K562 (cell line): ENCODE measurements around the gene CPEB1.

ENCODE experiments used
- CREB1 ChIP-seq, 2 experiments: sonication (generic) in 1 of 2; formaldehyde crosslinking in 1 of 2; IDR thresholded peaks; 2 replicates each; pipeline versions ENCODE4 v1.6.1 to v1.8.0; 2012 to 2022; ENCODE audit warnings: inconsistent platforms in 1 of 2, mild to moderate bottlenecking in 1 of 2, missing genetic modification reagents in 1 of 2, moderate library complexity in 1 of 2
- KAT8 ChIP-seq: fragments of 450-650 bp; IDR thresholded peaks from 2 replicates; pipeline ENCODE4 v1.6.1; 2016; ENCODE audit warnings: low read depth, mild to moderate bottlenecking
- MEF2D ChIP-seq: conservative IDR thresholded peaks from 2 replicates; pipeline ENCODE4 v1.6.1; 2016; ENCODE audit warnings: low read depth, missing genetic modification characterization, missing compliant biosample characterization
- POLR2A ChIP-seq: fragments of 450-650 bp; conservative IDR thresholded peaks from 2 replicates; pipeline ENCODE4 v1.6.1; 2016
- TF ChIP-seq, protein P1 (sequence below), 3 experiments: IDR thresholded peaks in 2 of 3; conservative IDR thresholded peaks in 1 of 3; 2 replicates each; pipeline ENCODE4 v1.5.1; 2011 to 2012; ENCODE audit warnings: low read length in 3 of 3, mild to moderate bottlenecking in 3 of 3, control low read depth in 2 of 3, improper control_type of control experiment in 1 of 3, inconsistent platforms in 1 of 3, low read depth in 1 of 3, mixed read lengths in 1 of 3, moderate library complexity in 1 of 3; ENCODE audit not compliant: insufficient read depth in 2 of 3

DNA sequence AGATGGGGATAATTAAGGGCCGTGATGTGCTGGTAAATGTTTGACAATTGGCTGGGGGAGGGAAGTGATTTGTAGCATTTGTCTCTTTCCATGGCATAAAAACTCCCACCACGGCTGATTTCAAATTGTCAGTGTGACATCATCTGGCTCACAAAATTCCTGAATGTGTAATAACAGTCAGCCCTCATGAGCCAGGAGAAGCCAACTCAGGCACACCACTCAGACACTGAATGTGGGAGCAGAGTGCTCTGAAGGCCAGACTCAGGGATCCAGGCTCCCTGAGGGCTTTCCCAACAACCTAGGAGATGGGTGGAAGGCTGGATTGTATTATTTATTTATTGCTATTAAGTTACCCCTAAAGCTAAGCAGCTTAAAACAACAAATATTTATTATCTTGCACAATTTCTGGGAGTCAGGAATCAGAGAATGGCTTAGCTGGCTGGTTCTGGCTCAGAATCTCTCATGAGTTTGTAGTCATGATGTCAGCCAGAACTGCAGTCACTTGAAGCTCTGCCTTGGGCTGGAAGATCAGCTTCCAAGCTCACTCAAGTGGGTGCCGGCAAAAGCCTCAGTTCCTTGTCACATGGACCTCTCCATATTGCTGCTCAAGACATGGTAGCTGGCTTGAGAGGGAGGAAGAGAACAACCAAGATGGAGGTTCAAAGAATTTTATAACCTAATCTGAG, 6.5 kb upstream of the CPEB1 start:
- TF ChIP-seq POLR2A (no peak), KAT8 (no peak), CREB1 (IDR thresholded peaks at IDR 0.05) (no peak), CREB1 (CRISPR knock-in tag; IDR thresholded peaks at IDR 0.05) (no peak), MEF2D (tag) (no peak)
- TF ChIP-seq, protein P1, sequence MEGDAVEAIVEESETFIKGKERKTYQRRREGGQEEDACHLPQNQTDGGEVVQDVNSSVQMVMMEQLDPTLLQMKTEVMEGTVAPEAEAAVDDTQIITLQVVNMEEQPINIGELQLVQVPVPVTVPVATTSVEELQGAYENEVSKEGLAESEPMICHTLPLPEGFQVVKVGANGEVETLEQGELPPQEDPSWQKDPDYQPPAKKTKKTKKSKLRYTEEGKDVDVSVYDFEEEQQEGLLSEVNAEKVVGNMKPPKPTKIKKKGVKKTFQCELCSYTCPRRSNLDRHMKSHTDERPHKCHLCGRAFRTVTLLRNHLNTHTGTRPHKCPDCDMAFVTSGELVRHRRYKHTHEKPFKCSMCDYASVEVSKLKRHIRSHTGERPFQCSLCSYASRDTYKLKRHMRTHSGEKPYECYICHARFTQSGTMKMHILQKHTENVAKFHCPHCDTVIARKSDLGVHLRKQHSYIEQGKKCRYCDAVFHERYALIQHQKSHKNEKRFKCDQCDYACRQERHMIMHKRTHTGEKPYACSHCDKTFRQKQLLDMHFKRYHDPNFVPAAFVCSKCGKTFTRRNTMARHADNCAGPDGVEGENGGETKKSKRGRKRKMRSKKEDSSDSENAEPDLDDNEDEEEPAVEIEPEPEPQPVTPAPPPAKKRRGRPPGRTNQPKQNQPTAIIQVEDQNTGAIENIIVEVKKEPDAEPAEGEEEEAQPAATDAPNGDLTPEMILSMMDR (IDR thresholded peaks at IDR 0.05 in 2 of 3, conservative IDR thresholded peaks at IDR 0.05 in 1 of 3; ENCODE audit: insufficient read depth in 2 of 3, low read depth in 1 of 3, low read length in 3 of 3) = no peak
